ENCODE results near the gene SPRED1. TPM values are rescaled to one million over a fixed set of nuclear protein-coding genes. Genes with fewer than 3 reads are reported as not detected.
"Not testable (repeated sequence)": the region's sequence is repeated elsewhere in the genome, so short reads cannot be mapped to it uniquely, and the experiment has no call there.

SPRED1 gene
- total and polyA plus RNA-seq, 2 experiments from 2014 or later, result 11.4 to 44.0 TPM

DNA sequence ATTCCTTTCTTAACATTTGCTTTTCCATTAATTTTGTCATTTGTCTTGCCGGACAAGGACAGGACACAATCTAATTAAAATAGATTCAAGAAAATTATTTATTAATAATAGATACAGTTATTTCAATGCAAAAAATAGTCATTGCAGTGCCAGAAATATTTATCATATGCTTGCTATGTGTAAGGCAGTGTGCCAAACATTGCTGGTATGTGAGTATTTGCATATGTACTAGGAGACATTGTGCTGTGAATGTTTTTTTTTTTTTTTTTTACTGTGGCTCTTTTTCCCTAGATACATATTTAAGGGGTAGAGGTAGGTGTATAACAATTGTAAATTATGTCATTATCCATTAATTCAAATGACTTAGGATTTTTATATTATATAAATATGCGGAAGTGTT lies 23.3 kb downstream of the SPRED1 start (continued):
- TF ChIP-seq, protein P1, sequence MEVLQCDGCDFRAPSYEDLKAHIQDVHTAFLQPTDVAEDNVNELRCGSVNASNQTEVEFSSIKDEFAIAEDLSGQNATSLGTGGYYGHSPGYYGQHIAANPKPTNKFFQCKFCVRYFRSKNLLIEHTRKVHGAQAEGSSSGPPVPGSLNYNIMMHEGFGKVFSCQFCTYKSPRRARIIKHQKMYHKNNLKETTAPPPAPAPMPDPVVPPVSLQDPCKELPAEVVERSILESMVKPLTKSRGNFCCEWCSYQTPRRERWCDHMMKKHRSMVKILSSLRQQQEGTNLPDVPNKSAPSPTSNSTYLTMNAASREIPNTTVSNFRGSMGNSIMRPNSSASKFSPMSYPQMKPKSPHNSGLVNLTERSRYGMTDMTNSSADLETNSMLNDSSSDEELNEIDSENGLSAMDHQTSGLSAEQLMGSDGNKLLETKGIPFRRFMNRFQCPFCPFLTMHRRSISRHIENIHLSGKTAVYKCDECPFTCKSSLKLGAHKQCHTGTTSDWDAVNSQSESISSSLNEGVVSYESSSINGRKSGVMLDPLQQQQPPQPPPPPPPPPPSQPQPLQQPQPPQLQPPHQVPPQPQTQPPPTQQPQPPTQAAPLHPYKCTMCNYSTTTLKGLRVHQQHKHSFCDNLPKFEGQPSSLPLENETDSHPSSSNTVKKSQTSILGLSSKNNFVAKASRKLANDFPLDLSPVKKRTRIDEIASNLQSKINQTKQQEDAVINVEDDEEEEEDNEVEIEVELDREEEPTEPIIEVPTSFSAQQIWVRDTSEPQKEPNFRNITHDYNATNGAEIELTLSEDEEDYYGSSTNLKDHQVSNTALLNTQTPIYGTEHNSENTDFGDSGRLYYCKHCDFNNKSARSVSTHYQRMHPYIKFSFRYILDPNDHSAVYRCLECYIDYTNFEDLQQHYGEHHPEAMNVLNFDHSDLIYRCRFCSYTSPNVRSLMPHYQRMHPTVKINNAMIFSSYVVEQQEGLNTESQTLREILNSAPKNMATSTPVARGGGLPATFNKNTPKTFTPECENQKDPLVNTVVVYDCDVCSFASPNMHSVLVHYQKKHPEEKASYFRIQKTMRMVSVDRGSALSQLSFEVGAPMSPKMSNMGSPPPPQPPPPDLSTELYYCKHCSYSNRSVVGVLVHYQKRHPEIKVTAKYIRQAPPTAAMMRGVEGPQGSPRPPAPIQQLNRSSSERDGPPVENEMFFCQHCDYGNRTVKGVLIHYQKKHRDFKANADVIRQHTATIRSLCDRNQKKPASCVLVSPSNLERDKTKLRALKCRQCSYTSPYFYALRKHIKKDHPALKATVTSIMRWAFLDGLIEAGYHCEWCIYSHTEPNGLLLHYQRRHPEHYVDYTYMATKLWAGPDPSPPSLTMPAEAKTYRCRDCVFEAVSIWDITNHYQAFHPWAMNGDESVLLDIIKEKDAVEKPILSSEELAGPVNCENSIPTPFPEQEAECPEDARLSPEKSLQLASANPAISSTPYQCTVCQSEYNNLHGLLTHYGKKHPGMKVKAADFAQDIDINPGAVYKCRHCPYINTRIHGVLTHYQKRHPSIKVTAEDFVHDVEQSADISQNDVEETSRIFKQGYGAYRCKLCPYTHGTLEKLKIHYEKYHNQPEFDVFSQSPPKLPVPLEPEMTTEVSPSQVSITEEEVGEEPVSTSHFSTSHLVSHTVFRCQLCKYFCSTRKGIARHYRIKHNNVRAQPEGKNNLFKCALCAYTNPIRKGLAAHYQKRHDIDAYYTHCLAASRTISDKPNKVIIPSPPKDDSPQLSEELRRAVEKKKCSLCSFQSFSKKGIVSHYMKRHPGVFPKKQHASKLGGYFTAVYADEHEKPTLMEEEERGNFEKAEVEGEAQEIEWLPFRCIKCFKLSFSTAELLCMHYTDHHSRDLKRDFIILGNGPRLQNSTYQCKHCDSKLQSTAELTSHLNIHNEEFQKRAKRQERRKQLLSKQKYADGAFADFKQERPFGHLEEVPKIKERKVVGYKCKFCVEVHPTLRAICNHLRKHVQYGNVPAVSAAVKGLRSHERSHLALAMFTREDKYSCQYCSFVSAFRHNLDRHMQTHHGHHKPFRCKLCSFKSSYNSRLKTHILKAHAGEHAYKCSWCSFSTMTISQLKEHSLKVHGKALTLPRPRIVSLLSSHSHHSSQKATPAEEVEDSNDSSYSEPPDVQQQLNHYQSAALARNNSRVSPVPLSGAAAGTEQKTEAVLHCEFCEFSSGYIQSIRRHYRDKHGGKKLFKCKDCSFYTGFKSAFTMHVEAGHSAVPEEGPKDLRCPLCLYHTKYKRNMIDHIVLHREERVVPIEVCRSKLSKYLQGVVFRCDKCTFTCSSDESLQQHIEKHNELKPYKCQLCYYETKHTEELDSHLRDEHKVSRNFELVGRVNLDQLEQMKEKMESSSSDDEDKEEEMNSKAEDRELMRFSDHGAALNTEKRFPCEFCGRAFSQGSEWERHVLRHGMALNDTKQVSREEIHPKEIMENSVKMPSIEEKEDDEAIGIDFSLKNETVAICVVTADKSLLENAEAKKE (CRISPR knock-in tag; IDR thresholded peaks at IDR 0.05), result no peak
- no peak for TF ChIP-seq STAT1 (IDR thresholded peaks at IDR 0.05; ENCODE audit: unreplicated experiment)
- TF ChIP-seq, protein P2, sequence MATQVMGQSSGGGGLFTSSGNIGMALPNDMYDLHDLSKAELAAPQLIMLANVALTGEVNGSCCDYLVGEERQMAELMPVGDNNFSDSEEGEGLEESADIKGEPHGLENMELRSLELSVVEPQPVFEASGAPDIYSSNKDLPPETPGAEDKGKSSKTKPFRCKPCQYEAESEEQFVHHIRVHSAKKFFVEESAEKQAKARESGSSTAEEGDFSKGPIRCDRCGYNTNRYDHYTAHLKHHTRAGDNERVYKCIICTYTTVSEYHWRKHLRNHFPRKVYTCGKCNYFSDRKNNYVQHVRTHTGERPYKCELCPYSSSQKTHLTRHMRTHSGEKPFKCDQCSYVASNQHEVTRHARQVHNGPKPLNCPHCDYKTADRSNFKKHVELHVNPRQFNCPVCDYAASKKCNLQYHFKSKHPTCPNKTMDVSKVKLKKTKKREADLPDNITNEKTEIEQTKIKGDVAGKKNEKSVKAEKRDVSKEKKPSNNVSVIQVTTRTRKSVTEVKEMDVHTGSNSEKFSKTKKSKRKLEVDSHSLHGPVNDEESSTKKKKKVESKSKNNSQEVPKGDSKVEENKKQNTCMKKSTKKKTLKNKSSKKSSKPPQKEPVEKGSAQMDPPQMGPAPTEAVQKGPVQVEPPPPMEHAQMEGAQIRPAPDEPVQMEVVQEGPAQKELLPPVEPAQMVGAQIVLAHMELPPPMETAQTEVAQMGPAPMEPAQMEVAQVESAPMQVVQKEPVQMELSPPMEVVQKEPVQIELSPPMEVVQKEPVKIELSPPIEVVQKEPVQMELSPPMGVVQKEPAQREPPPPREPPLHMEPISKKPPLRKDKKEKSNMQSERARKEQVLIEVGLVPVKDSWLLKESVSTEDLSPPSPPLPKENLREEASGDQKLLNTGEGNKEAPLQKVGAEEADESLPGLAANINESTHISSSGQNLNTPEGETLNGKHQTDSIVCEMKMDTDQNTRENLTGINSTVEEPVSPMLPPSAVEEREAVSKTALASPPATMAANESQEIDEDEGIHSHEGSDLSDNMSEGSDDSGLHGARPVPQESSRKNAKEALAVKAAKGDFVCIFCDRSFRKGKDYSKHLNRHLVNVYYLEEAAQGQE (IDR thresholded peaks at IDR 0.05; ENCODE audit: unreplicated experiment), result no peak

DNA sequence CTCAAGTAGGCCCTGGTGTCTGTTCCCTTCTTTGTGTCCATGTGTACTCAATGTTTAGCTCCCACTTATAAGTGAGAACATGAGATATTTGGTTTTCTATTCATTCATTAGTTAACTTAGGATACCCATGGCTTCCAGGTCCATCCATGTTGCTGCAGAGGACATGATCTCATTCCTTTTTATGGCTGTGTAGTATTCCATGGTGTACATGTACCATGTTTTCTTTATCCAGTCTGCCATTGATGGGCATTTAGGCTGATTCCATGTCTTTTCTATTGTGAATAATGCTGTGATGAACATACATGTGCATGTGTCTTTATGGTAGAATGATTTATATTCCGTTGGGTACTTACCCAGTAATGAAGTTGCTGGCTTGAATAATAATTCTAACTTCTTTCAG lies 24.6 kb downstream of the SPRED1 start:
- H3K27me3 ChIP-seq (ENCODE audit: insufficient read depth); H3K27ac Mint-ChIP-seq; H3K9me2 ChIP-seq (ENCODE audit: insufficient read depth); H3K36me3 ChIP-seq (ENCODE audit: insufficient read depth); H3K27ac ChIP-seq (ENCODE audit: low read depth); ATAC-seq; H3K4me3 Mint-ChIP-seq; H3K4me2 ChIP-seq; DNase-seq (ENCODE audit: low spot score); H3K36me3 Mint-ChIP-seq (ENCODE audit: low read depth); H3K4me3 ChIP-seq; H3F3A ChIP-seq (replicated peaks; ENCODE audit: low read depth); H2AFZ ChIP-seq; H3K9me3 Mint-ChIP-seq; H3K27me3 Mint-ChIP-seq (ENCODE audit: insufficient read depth, low read depth, poor library complexity): not testable (repeated sequence)
- Histone ChIP-seq H3K79me2 (replicated peaks; ENCODE audit: insufficient read depth) (peaks cover 100% of the 10 kb centered on the region), H4K20me1 (replicated peaks; ENCODE audit: insufficient read depth) (peaks cover 85% of the 10 kb centered on the region), H3K4me1 (ENCODE audit: insufficient read depth) (peaks cover 29% of the 10 kb centered on the region)
- peaks cover 33% of the 10 kb centered on the region for H3K4me1 Mint-ChIP-seq

All from GM23338 (cell line).